Esophagus (tissue), 2 donors: ENCODE measurements around the gene TENM4. TPM values are rescaled to one million over a fixed set of nuclear protein-coding genes. Genes with fewer than 3 reads are reported as not detected.

Source experiments
- H3K27ac ChIP-seq, 2 donors: one replicate each; pipeline ENCODE4 v1.5.1; 2013; ENCODE audit warnings: low read depth in 2 of 2, mild to moderate bottlenecking in 2 of 2, inconsistent platforms in 1 of 2, low read length in 1 of 2, moderate library complexity in 1 of 2
- H3K27me3 ChIP-seq, 2 donors: one replicate each; pipeline ENCODE4 v1.6.1; 2013; ENCODE audit warnings: low read length in 2 of 2, control low read depth in 1 of 2, mild to moderate bottlenecking in 1 of 2; ENCODE audit not compliant: insufficient read depth in 2 of 2, control insufficient read depth in 1 of 2
- H3K36me3 ChIP-seq, 2 donors: one replicate each; pipeline ENCODE4 v1.6.1; 2013; ENCODE audit warnings: low read length in 1 of 2; ENCODE audit not compliant: control insufficient read depth in 2 of 2, insufficient read depth in 2 of 2
- H3K4me1 ChIP-seq, 2 donors: one replicate each; pipeline ENCODE4 v1.6.1; 2013; ENCODE audit warnings: low read length in 1 of 2; ENCODE audit not compliant: control insufficient read depth in 2 of 2, insufficient read depth in 2 of 2
- H3K4me3 ChIP-seq, 2 donors: one replicate each; pipeline ENCODE4 v1.5.1; 2013; ENCODE audit warnings: low read length in 2 of 2, mild to moderate bottlenecking in 2 of 2, low read depth in 1 of 2, moderate library complexity in 1 of 2
- H3K9me3 ChIP-seq, 2 donors: one replicate each; pipeline ENCODE4 v1.6.1; 2013; ENCODE audit warnings: mild to moderate bottlenecking in 2 of 2, low read depth in 1 of 2, low read length in 1 of 2, moderate library complexity in 1 of 2; ENCODE audit not compliant: control insufficient read depth in 2 of 2, insufficient read depth in 1 of 2
- WGBS, 2 donors: extraction: QIAGEN DNeasy Blood & Tissue Kit; methylation state at CpG; one replicate each; pipeline ENCODE4 v1.1.7; 2013; 5-methylcytosine and 5-hydroxymethylcytosine counted together
- polyA plus RNA-seq, 2 donors: library from polyadenylated mRNA; stranded (reverse); fragments of 200-250 nt; gene quantifications; one replicate each; pipeline ENCODE4 v1.2.3, GENCODE V29; 2013
- donor health status: healthy with polysubstance abuse.
- donor health status: Bipolar disorder and iron deficiency.

The TENM4 gene
- polyA plus RNA-seq, 2 donors, result 1.3 to 4.1 TPM

DNA sequence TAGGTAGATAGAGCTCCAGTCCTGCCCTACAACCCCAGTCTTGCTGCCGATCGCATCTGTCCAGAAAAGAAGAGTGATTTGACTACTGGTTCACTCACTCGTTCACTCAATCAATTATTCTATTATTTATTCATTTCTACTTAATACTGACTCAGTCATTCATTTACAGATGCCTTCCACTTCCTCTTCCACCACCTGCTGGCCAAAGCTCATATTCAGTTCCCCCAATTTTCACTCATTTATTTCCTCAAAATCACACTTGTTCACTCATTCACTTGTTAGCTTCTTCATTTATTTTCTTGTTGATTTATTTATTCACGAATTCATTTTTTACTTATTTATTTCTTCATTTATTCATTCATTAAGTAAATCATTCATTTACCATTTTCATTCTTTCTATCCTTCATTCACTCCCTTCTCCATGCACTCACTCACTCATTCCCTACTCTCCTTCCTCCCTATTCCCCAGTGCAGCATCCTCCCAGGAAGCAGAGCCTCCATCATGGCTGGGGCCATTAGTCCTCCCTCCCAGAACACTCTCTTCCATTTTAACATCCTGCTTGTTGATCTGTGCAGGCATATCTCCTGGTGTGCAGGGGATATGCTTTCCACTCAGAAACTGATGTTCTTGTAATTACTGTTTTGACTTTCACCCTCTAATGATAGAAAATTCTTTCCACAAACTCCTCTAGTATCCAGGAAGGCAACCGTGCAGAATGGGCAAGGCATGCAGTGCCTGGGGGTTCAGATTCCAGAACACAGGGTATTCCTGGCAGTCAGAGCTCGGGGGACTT lies 281.0 kb downstream of the TENM4 start:
- Histone ChIP-seq H3K4me1 (peaks cover 2 to 18% of the 10 kb centered on the region in 2 donors), H3K4me3 (no peak overlapping the region), H3K27ac (peak overlapping the region in 1 of 2 donors; percentile 5), H3K9me3 (no peaks in the 10 kb centered on the region), H3K27me3 (no peaks in the 10 kb centered on the region), H3K36me3 (no peaks in the 10 kb centered on the region)
- 79 to 81% methylated on average over 6 of the region's 6 CpGs for WGBS, 2 donors

- Histone ChIP-seq H3K36me3 (no peaks in the 10 kb centered on the region), H3K27me3 (no peaks in the 10 kb centered on the region), H3K4me3 (no peak overlapping the region), H3K9me3 (peaks cover 0 to 2% of the 10 kb centered on the region in 2 donors), H3K27ac (peak overlapping the region; percentile 0 to 37), H3K4me1 (peaks cover 2 to 18% of the 10 kb centered on the region in 2 donors)
- 40 to 44% methylated on average over 4 of the region's 4 CpGs for WGBS, 2 donors
Observed at GRCh38 chr11:79157738-79158137, 283.1 kb downstream of the TENM4 start.

DNA sequence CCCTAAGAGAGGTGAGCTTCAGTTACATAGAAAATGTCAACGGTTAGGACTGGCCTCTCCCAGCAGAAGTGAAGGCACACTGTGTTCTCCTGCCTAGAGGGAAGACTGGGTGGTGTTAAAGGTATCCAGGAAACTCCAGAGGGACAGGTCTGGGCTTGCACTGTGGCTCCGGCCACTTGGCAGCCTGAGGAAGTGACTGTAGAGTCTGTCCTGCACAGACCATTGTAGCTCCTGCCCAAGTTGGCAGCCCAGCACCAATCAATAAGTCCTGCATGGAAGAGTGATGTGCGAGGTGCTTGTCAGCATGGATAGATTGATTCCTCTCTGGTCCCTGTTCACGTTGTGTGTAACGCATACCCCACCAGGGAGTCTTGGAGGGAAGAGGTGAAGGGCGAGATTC lies 284.8 kb downstream of the TENM4 start:
- H3K4me1 ChIP-seq, result peaks cover 0 to 15% of the 10 kb centered on the region in 2 donors
- WGBS, 2 donors, result 64 to 75% methylated on average over 6 of the region's 6 CpGs
- peaks cover 0 to 2% of the 10 kb centered on the region in 2 donors for H3K9me3 ChIP-seq
- no peak overlapping the region for H3K4me3 ChIP-seq
- H3K27me3 ChIP-seq, result no peaks in the 10 kb centered on the region
- H3K36me3 ChIP-seq, result no peaks in the 10 kb centered on the region
- no peak overlapping the region for H3K27ac ChIP-seq

- no peak overlapping the region for H3K27ac ChIP-seq
- H3K36me3 ChIP-seq, result no peaks in the 10 kb centered on the region
- H3K4me3 ChIP-seq, result no peak overlapping the region
- no peaks in the 10 kb centered on the region for H3K27me3 ChIP-seq
- WGBS, 2 donors, result 74 to 84% methylated on average over 3 of the region's 3 CpGs
- H3K9me3 ChIP-seq, result peaks cover 0 to 2% of the 10 kb centered on the region in 2 donors
- H3K4me1 ChIP-seq, result peaks cover 0 to 11% of the 10 kb centered on the region in 2 donors
Observed at GRCh38 chr11:79155237-79155636, 285.6 kb downstream of the TENM4 start.

GRCh38 chr11:79152511-79152910 lies 288.3 kb downstream of the TENM4 start:
- H3K27me3 ChIP-seq, result no peaks in the 10 kb centered on the region
- no peak overlapping the region for H3K4me3 ChIP-seq
- H3K27ac ChIP-seq, result no peak overlapping the region
- no peaks in the 10 kb centered on the region for H3K36me3 ChIP-seq
- 64 to 65% methylated on average over 4 of the region's 4 CpGs for WGBS, 2 donors
- H3K4me1 ChIP-seq, result peaks cover 0 to 6% of the 10 kb centered on the region in 2 donors
- peaks cover 0 to 2% of the 10 kb centered on the region in 2 donors for H3K9me3 ChIP-seq

GRCh38 chr11:79151396-79151795 lies 289.4 kb downstream of the TENM4 start:
- Histone ChIP-seq H3K4me3 (no peak overlapping the region), H3K4me1 (peaks cover 0 to 4% of the 10 kb centered on the region in 2 donors), H3K9me3 (peaks cover 0 to 2% of the 10 kb centered on the region in 2 donors), H3K36me3 (no peaks in the 10 kb centered on the region), H3K27me3 (no peaks in the 10 kb centered on the region), H3K27ac (no peak overlapping the region)
- WGBS, 2 donors, result 92 to 98% methylated on average over 3 of the region's 3 CpGs

DNA sequence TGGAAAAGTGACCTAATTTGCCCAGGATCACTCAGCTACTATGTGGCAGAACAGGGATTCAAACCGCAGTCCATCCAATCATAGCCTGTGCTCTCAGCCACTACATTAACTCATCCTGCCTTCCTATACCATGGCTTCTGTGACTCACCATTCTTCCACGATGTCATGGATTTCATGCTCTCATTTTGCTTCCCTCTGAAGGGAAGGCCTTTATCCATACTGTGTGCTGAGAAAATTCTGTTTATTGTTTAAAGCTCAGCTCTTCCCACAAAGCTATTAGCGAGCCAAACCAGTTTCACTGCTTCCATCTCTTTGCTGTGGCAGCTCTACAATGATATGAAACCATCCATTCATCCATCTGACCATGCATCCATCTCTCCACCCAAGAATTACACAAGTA lies 289.9 kb downstream of the TENM4 start:
- Histone ChIP-seq H3K9me3 (peaks cover 0 to 2% of the 10 kb centered on the region in 2 donors), H3K4me1 (peaks cover 0 to under 1% of the 10 kb centered on the region in 2 donors), H3K27ac (no peak overlapping the region), H3K4me3 (no peak overlapping the region), H3K27me3 (no peaks in the 10 kb centered on the region), H3K36me3 (no peaks in the 10 kb centered on the region)
- WGBS, 2 donors, result 43% methylated on average over 3 of the region's 3 CpGs

DNA sequence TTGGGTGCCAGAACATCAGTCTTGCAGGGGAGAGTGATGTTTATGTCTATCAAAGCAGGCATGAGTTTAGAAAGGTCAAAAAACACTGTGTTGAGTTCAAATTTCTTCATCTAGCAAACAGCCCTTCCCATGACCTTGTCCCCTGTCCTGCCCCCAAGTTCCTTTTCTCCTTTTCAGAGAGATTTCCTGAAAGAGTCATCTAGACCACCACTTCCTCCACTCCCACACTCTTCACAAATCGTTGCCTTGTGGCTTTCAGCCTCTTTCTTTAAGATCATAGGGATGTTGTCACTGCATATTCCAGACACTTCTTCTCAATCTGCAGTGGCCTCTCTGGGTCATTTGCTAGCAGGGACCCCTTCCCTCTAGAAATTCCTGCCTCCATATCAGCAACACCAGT lies 290.5 kb downstream of the TENM4 start:
- H3K27ac ChIP-seq, result no peak overlapping the region
- no peaks in the 10 kb centered on the region for H3K4me1 ChIP-seq
- 36 to 53% methylated on average over 1 of the region's 1 CpG for WGBS, 2 donors
- peaks cover 0 to 2% of the 10 kb centered on the region in 2 donors for H3K9me3 ChIP-seq
- H3K4me3 ChIP-seq, result no peak overlapping the region
- no peaks in the 10 kb centered on the region for H3K36me3 ChIP-seq
- H3K27me3 ChIP-seq, result no peaks in the 10 kb centered on the region

DNA sequence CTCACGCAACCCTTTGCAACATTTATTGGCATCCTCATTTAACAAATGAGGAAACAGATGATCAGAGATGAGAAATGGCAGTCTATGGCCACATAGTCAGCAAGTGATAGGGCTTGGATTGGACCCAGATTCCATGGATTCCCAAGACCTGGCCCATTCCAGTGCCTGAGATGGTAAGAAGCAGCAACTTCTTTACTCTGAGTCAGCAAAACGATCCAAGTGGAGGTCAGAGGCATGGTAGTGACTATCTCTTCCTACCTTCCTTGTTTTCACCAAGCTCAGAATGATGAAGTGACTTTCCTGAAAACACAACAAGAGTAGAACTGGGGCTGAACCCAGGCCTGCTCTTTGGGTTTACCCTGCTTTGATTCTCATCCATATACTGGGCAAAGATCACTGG lies 293.1 kb downstream of the TENM4 start:
- Histone ChIP-seq H3K27me3 (no peaks in the 10 kb centered on the region), H3K9me3 (no peaks in the 10 kb centered on the region), H3K27ac (no peak overlapping the region), H3K4me1 (no peaks in the 10 kb centered on the region), H3K36me3 (no peaks in the 10 kb centered on the region), H3K4me3 (no peak overlapping the region)
- 70 to 75% methylated on average over 2 of the region's 2 CpGs for WGBS, 2 donors

DNA sequence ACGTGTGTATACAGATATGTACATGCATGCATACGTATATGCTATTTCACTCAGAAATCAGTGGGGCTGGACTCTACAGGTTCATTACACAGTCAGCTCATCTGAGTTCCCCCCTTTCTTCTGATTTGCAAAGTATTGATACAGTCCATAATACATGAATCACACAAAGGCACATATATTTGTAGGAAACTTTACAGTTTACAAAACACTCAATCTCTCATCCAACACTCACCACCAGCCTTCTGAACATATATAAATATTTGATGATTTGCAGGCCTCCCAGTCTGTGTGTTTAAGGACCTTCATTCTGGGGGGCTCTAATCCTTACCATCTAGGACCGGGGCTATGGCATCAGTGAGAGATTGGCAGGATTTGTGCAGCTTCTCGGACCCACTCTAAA lies 293.8 kb downstream of the TENM4 start:
- no peaks in the 10 kb centered on the region for H3K36me3 ChIP-seq
- no peaks in the 10 kb centered on the region for H3K4me1 ChIP-seq
- no peaks in the 10 kb centered on the region for H3K27me3 ChIP-seq
- no peaks in the 10 kb centered on the region for H3K9me3 ChIP-seq
- H3K27ac ChIP-seq, result no peak overlapping the region
- WGBS, 2 donors, result 90 to 91% methylated on average over 4 of the region's 4 CpGs
- H3K4me3 ChIP-seq, result no peak overlapping the region
